Hematopoietic multipotent progenitor cell treated with erythropoietin and hydrocortisone succinate and interleukin-3 and kit ligand, for 6 days (in vitro differentiated cells): ENCODE results near the gene KIAA1143.

ENCODE experiments used
- DNase-seq: peaks from one replicate; pipeline ENCODE4 v3.0.0-alpha.2; 2015

KIAA1143 gene

GRCh38 chr3:44761424-44762169 is at the start of gene KIAA1143, which contains the start of gene KIF15:
Gene KIAA1143, minus strand, starts transcription at chr3:44761619. Its CDS starts 17 bp downstream, at chr3:44761602.
Gene KIF15, plus strand, starts transcription at chr3:44761794. Its CDS starts 72 bp downstream, at chr3:44761866.
- peak; percentile 98 for DNase-seq

- no peak for DNase-seq
Measured at GRCh38 chr3:44805960-44806359, 44.5 kb upstream of the KIAA1143 start.

- DNase-seq = no peak
Measured at GRCh38 chr3:44803298-44803697, 41.9 kb upstream of the KIAA1143 start.

GRCh38 chr3:44802011-44802410 is 40.6 kb upstream of the KIAA1143 start:
- peak; percentile 30 for DNase-seq

GRCh38 chr3:44795197-44795596 is 33.8 kb upstream of the KIAA1143 start:
- DNase-seq = no peak

- DNase-seq = no peak
Measured at GRCh38 chr3:44782891-44783290, 21.5 kb upstream of the KIAA1143 start.

GRCh38 chr3:44772099-44772442 is 10.7 kb upstream of the KIAA1143 start:
- DNase-seq = no peak

- no peak for DNase-seq
Measured at GRCh38 chr3:44771424-44772098, 10.1 kb upstream of the KIAA1143 start.

- no peak for DNase-seq
Measured at GRCh38 chr3:44764248-44764647, 2.8 kb upstream of the KIAA1143 start.

- no peak for DNase-seq
Measured at GRCh38 chr3:44762690-44763089, 1.3 kb upstream of the KIAA1143 start.

GRCh38 chr3:44762170-44762677 is 805 bp upstream of the KIAA1143 start:
- peak; percentile 51 for DNase-seq

GRCh38 chr3:44761101-44761423 is 357 bp downstream of the KIAA1143 start:
- peak; percentile 38 for DNase-seq

GRCh38 chr3:44734646-44735168 is 26.7 kb downstream of the KIAA1143 start:
- DNase-seq = no peak

- DNase-seq = peak; percentile 82
Measured at GRCh38 chr3:44729384-44729910, 32.0 kb downstream of the KIAA1143 start, which contains the start of gene ZNF501. Gene ZNF501, plus strand, starts transcription at chr3:44729635. Its CDS starts 4,787 bp downstream, at chr3:44734422.

- DNase-seq = no peak
Measured at GRCh38 chr3:44722103-44722401, 39.4 kb downstream of the KIAA1143 start.

GRCh38 chr3:44721231-44722102 is 40.0 kb downstream of the KIAA1143 start:
- peak; percentile 21 for DNase-seq

- DNase-seq = peak; percentile 83
Measured at GRCh38 chr3:44712455-44713075, 48.9 kb downstream of the KIAA1143 start, which contains the start of gene ZNF502. Gene ZNF502, plus strand, starts transcription at chr3:44712660. Its CDS starts 7,602 bp downstream, at chr3:44720262.
